GM12892 (cell line): ENCODE data around the gene KLF2.

Experiments used
- POLR2A ChIP-seq: IDR thresholded peaks from 2 replicates; pipeline ENCODE4 v1.6.1; 2011; ENCODE audit warnings: low read depth, low read length, control low read depth
- TAF1 ChIP-seq: IDR thresholded peaks from 2 replicates; pipeline ENCODE4 v1.6.1; 2011; ENCODE audit warnings: low read depth, mild to moderate bottlenecking, control low read depth, low read length, borderline replicate concordance

DNA sequence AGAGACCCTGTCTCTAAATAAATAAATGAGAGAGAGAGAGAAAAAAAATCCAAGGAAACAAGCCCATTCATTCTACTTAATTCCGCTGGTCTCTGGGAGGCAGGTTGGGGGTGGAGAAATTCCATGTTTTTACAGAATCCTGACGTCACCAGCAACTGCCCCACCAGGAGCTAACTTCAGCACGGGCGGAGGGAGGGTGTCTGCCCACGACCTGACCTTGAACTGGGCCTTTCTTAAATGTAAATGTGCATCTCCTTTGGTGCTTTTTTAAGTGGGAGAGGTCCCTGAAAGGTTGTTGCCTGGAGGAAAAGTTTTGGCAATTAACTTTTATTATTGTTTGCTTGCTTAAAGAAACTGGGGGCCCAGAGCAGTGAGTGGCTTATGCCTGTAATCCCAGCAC, 15.5 kb downstream of the KLF2 start:
- TF ChIP-seq TAF1 (no peak), POLR2A (no peak)
